Activated T-cell treated with anti-CD3 and anti-CD28 coated beads for 4 hours (primary cell): Measurements from ENCODE around the gene SPATA3.

ENCODE experiments used
- DNase-seq: peaks from one replicate; pipeline ENCODE4 v3.0.0-alpha.2; 2020

Gene SPATA3

GRCh38 chr2:231032575-231033140 is 36.7 kb downstream of the SPATA3 start:
- no peak for DNase-seq

- no peak for DNase-seq
These were observed 37.5 kb downstream of the SPATA3 start for GRCh38 chr2:231033147-231034132.

- DNase-seq: no peak
These were observed 38.5 kb downstream of the SPATA3 start for GRCh38 chr2:231034291-231034882.

GRCh38 chr2:231036131-231036530 is 40.2 kb downstream of the SPATA3 start:
- DNase-seq: no peak

- DNase-seq: no peak
These were observed 40.7 kb downstream of the SPATA3 start for GRCh38 chr2:231036578-231037106.

- no peak for DNase-seq
These were observed 41.3 kb downstream of the SPATA3 start, which contains the start of gene C2orf72 for GRCh38 chr2:231037202-231037730. Gene C2orf72, plus strand, starts transcription at chr2:231037523. Its CDS starts 43 bp downstream, at chr2:231037566.

- no peak for DNase-seq
These were observed 42.0 kb downstream of the SPATA3 start for GRCh38 chr2:231037731-231038482.

- no peak for DNase-seq
These were observed 42.8 kb downstream of the SPATA3 start for GRCh38 chr2:231038483-231039293.

GRCh38 chr2:231039294-231039664 is 43.4 kb downstream of the SPATA3 start:
- DNase-seq: no peak

GRCh38 chr2:231039821-231040364 is 44.0 kb downstream of the SPATA3 start:
- no peak for DNase-seq

GRCh38 chr2:231041061-231041689 is 45.3 kb downstream of the SPATA3 start:
- DNase-seq: no peak

GRCh38 chr2:231043796-231044195 is 47.9 kb downstream of the SPATA3 start:
- DNase-seq: no peak

- no peak for DNase-seq
These were observed 51.0 kb downstream of the SPATA3 start for GRCh38 chr2:231046916-231047273.

GRCh38 chr2:231047274-231047922 is 51.5 kb downstream of the SPATA3 start:
- no peak for DNase-seq

GRCh38 chr2:231047923-231048915 is 52.3 kb downstream of the SPATA3 start:
- DNase-seq: no peak

GRCh38 chr2:231049286-231050017 is 53.5 kb downstream of the SPATA3 start:
- DNase-seq: no peak

- DNase-seq: no peak
These were observed 54.3 kb downstream of the SPATA3 start for GRCh38 chr2:231050018-231050901.
